ELR (cell line): Measurements from ENCODE around the gene ADAMTS13.
"Not testable (repeated sequence)": the region's sequence is repeated elsewhere in the genome, so short reads cannot be mapped to it uniquely, and the experiment has no call there.

Experiments
- DNase-seq: peaks from one replicate; pipeline ENCODE4 v3.0.0-alpha.2; 2015; ENCODE audit warnings: low read depth

The ADAMTS13 gene

GRCh38 chr9:133425049-133425632, 3.0 kb downstream of the ADAMTS13 start:
- no peak for DNase-seq

GRCh38 chr9:133426011-133426410, 3.8 kb downstream of the ADAMTS13 start:
- no peak for DNase-seq

GRCh38 chr9:133427658-133428348, 5.6 kb downstream of the ADAMTS13 start:
- DNase-seq: no peak

- peak; percentile 17 for DNase-seq
Observed at GRCh38 chr9:133428617-133429101, 6.5 kb downstream of the ADAMTS13 start.

GRCh38 chr9:133429214-133429613, 7.0 kb downstream of the ADAMTS13 start:
- no peak for DNase-seq

GRCh38 chr9:133429641-133430161, 7.5 kb downstream of the ADAMTS13 start:
- DNase-seq: peak; percentile 55

- DNase-seq: no peak
Observed at GRCh38 chr9:133430244-133430643, 8.1 kb downstream of the ADAMTS13 start.

- DNase-seq: no peak
Observed at GRCh38 chr9:133433351-133433843, 11.2 kb downstream of the ADAMTS13 start.

GRCh38 chr9:133436681-133437080, 14.5 kb downstream of the ADAMTS13 start:
- DNase-seq: no peak

GRCh38 chr9:133437753-133438531, 15.8 kb downstream of the ADAMTS13 start:
- DNase-seq: no peak

- no peak for DNase-seq
Observed at GRCh38 chr9:133439337-133439736, 17.2 kb downstream of the ADAMTS13 start.

- DNase-seq: no peak
Observed at GRCh38 chr9:133440874-133441273, 18.7 kb downstream of the ADAMTS13 start.

- DNase-seq: no peak
Observed at GRCh38 chr9:133441571-133441970, 19.4 kb downstream of the ADAMTS13 start.

- no peak for DNase-seq
Observed at GRCh38 chr9:133443248-133443647, 21.1 kb downstream of the ADAMTS13 start.

GRCh38 chr9:133443982-133444381, 21.8 kb downstream of the ADAMTS13 start:
- DNase-seq: peak; percentile 55

GRCh38 chr9:133445293-133445969, 23.3 kb downstream of the ADAMTS13 start:
- no peak for DNase-seq

GRCh38 chr9:133448487-133448972, 26.4 kb downstream of the ADAMTS13 start:
- no peak for DNase-seq

GRCh38 chr9:133449760-133450159, 27.6 kb downstream of the ADAMTS13 start:
- DNase-seq: peak; percentile 46

GRCh38 chr9:133451865-133452264, 29.7 kb downstream of the ADAMTS13 start:
- not testable (repeated sequence) for DNase-seq

GRCh38 chr9:133452562-133452961, 30.4 kb downstream of the ADAMTS13 start:
- no peak for DNase-seq

GRCh38 chr9:133453651-133454050, 31.5 kb downstream of the ADAMTS13 start:
- no peak for DNase-seq

- no peak for DNase-seq
Observed at GRCh38 chr9:133454325-133454724, 32.2 kb downstream of the ADAMTS13 start.
